Measurements from ENCODE around the gene CHSY1.

CHSY1 gene

DNA sequence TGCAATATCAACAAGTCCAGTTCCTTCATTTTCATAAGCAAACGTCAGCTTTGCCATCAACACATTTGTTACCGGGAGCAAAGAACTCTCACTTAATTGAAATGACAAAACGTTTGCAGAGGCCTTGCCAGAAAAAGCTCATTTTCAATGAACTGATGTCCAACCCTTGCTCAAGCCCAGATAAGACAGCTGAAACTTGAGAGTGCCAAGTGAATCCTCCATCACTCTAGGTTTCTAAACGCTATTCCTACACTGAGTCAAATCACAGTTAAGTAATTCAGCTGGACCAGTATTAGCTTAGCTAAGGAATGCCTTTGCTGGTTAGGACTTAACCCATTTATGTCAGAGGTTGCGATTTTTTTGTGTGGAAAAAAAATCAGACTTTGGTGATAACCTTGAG is 11.5 kb downstream of the CHSY1 start:
- Histone ChIP-seq H3K79me1 (ENCODE audit: low read length) (no peaks in the 10 kb centered on the region), H3K4me2 (ENCODE audit: low read length) (no peak overlapping the region), H4K8ac (ENCODE audit: low read depth, low read length) (no peak overlapping the region), H4K12ac (ENCODE audit: low read depth, low read length) (no peak overlapping the region), H2BK5ac (ENCODE audit: low read depth, low read length, poor library complexity) (no peak overlapping the region), H3K79me2 (ENCODE audit: control insufficient read depth, insufficient read depth, low read length, poor library complexity) (peaks cover 8% of the 10 kb centered on the region), H3K4ac (ENCODE audit: low read depth, low read length) (peak overlapping the region; percentile 60), H4K91ac (ENCODE audit: low read depth, low read length) (no peak overlapping the region), H3K36me3 (ENCODE audit: control insufficient read depth in 1 of 2, insufficient read depth in 2 of 2, low read length in 2 of 2) (peaks cover 5% of the 10 kb centered on the region in 2 experiments), H3K27ac (ENCODE audit: low read depth, low read length) (no peak overlapping the region), H3K14ac (ENCODE audit: low read length) (no peak overlapping the region), H3K4me3 (ENCODE audit: low read depth, low read length) (no peak overlapping the region), H2BK12ac (ENCODE audit: low read length) (no peak overlapping the region), H2BK120ac (ENCODE audit: insufficient read depth, low read length, poor library complexity) (no peak overlapping the region), H3K27me3 (ENCODE audit: insufficient read depth, low read length) (no peaks in the 10 kb centered on the region), H2AFZ (ENCODE audit: insufficient read depth, low read length, poor library complexity) (no peak overlapping the region), H3K18ac (ENCODE audit: low read length) (no peak overlapping the region), H3K9me3 (ENCODE audit: insufficient read depth, low read depth, low read length) (no peaks in the 10 kb centered on the region), H3K9ac (ENCODE audit: low read length) (no peak overlapping the region), H3K4me1 (ENCODE audit: control insufficient read depth in 1 of 2, insufficient read depth in 2 of 2, low read length in 2 of 2) (no peaks in the 10 kb centered on the region), H2AK5ac (ENCODE audit: low read length) (no peak overlapping the region), H3K23ac (ENCODE audit: low read length) (no peak overlapping the region)
- DNase-seq: no peak
- no CpG with 5 or more reads among the region's 5 CpGs for WGBS (ENCODE audit: extremely low coverage, insufficient coverage, insufficient read length)

DNA sequence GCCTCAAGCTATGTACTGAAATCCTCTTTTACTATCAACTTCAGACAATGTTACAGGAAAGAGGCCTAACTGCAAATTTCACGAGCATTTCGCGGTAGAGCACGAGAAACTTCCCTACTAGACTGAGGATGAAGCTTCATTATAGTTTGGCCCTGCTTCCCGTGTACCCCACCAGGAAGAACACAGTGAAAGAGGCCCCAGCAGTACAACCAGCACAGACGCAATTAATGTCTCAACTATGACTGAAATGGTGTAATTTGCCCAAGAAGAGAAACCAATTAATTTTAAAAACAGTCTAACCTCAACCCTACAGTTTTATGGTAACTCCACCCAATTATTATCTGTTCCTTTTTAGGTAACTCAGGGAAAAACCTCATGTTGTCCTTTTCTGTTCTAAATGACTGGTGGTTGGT is 12.1 kb downstream of the CHSY1 start:
- Histone ChIP-seq H2BK120ac (ENCODE audit: insufficient read depth, low read length, poor library complexity) (no peak overlapping the region), H3K36me3 (ENCODE audit: control insufficient read depth in 1 of 2, insufficient read depth in 2 of 2, low read length in 2 of 2) (peaks cover 10% of the 10 kb centered on the region in 2 experiments), H3K4me3 (ENCODE audit: low read depth, low read length) (no peak overlapping the region), H3K14ac (ENCODE audit: low read length) (no peak overlapping the region), H2AFZ (ENCODE audit: insufficient read depth, low read length, poor library complexity) (no peak overlapping the region), H3K4me2 (ENCODE audit: low read length) (no peak overlapping the region), H3K79me2 (ENCODE audit: control insufficient read depth, insufficient read depth, low read length, poor library complexity) (peaks cover 5% of the 10 kb centered on the region), H3K79me1 (ENCODE audit: low read length) (no peaks in the 10 kb centered on the region), H4K12ac (ENCODE audit: low read depth, low read length) (no peak overlapping the region), H3K9me3 (ENCODE audit: insufficient read depth, low read depth, low read length) (no peaks in the 10 kb centered on the region), H3K4ac (ENCODE audit: low read depth, low read length) (peak overlapping the region; percentile 72), H4K91ac (ENCODE audit: low read depth, low read length) (no peak overlapping the region), H3K9ac (ENCODE audit: low read length) (no peak overlapping the region), H3K23ac (ENCODE audit: low read length) (no peak overlapping the region), H2AK5ac (ENCODE audit: low read length) (no peak overlapping the region), H2BK12ac (ENCODE audit: low read length) (no peak overlapping the region), H4K8ac (ENCODE audit: low read depth, low read length) (no peak overlapping the region), H3K4me1 (ENCODE audit: control insufficient read depth in 1 of 2, insufficient read depth in 2 of 2, low read length in 2 of 2) (no peaks in the 10 kb centered on the region), H3K27ac (ENCODE audit: low read depth, low read length) (no peak overlapping the region), H3K27me3 (ENCODE audit: insufficient read depth, low read length) (no peaks in the 10 kb centered on the region), H3K18ac (ENCODE audit: low read length) (no peak overlapping the region), H2BK5ac (ENCODE audit: low read depth, low read length, poor library complexity) (no peak overlapping the region)
- WGBS (ENCODE audit: extremely low coverage, insufficient coverage, insufficient read length): no CpG with 5 or more reads among the region's 6 CpGs
- DNase-seq: no peak

DNA sequence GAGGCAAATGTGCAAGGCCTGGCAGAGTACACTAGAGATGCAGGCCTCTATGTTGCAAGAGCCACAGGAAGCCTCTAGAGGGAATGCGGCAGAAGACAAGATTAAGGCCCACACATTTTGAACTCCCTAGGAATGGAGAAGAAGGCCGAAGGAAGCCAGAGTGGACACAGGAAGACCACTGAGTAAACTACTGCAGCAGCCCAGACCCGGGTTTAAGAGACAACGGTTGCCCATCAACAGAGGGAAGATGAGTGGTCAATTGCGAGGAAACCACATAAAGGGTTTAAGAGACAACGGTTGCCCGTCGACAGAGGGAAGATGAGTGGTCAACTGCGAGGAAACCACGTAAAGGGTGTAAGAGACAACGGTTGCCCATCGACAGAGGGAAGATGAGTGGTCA is 14.6 kb downstream of the CHSY1 start:
- Histone ChIP-seq H4K8ac (ENCODE audit: low read depth, low read length) (no peak overlapping the region), H3K4me2 (ENCODE audit: low read length) (no peak overlapping the region), H3K4me1 (ENCODE audit: control insufficient read depth in 1 of 2, insufficient read depth in 2 of 2, low read length in 2 of 2) (no peaks in the 10 kb centered on the region), H2BK12ac (ENCODE audit: low read length) (no peak overlapping the region), H3K9me3 (ENCODE audit: insufficient read depth, low read depth, low read length) (no peaks in the 10 kb centered on the region), H4K91ac (ENCODE audit: low read depth, low read length) (no peak overlapping the region), H2AK5ac (ENCODE audit: low read length) (no peak overlapping the region), H3K9ac (ENCODE audit: low read length) (no peak overlapping the region), H3K27me3 (ENCODE audit: insufficient read depth, low read length) (no peaks in the 10 kb centered on the region), H4K12ac (ENCODE audit: low read depth, low read length) (no peak overlapping the region), H3K4me3 (ENCODE audit: low read depth, low read length) (no peak overlapping the region), H3K27ac (ENCODE audit: low read depth, low read length) (no peak overlapping the region), H3K79me2 (ENCODE audit: control insufficient read depth, insufficient read depth, low read length, poor library complexity) (peaks cover 2% of the 10 kb centered on the region), H3K18ac (ENCODE audit: low read length) (no peak overlapping the region), H2AFZ (ENCODE audit: insufficient read depth, low read length, poor library complexity) (no peak overlapping the region), H3K79me1 (ENCODE audit: low read length) (no peaks in the 10 kb centered on the region), H2BK5ac (ENCODE audit: low read depth, low read length, poor library complexity) (no peak overlapping the region), H2BK120ac (ENCODE audit: insufficient read depth, low read length, poor library complexity) (no peak overlapping the region), H3K23ac (ENCODE audit: low read length) (no peak overlapping the region), H3K36me3 (ENCODE audit: control insufficient read depth in 1 of 2, insufficient read depth in 2 of 2, low read length in 2 of 2) (peaks cover 10 to 14% of the 10 kb centered on the region in 2 experiments), H3K4ac (ENCODE audit: low read depth, low read length) (no peak overlapping the region), H3K14ac (ENCODE audit: low read length) (no peak overlapping the region)
- no peak for DNase-seq
- WGBS (ENCODE audit: extremely low coverage, insufficient coverage, insufficient read length): no CpG with 5 or more reads among the region's 12 CpGs

DNA sequence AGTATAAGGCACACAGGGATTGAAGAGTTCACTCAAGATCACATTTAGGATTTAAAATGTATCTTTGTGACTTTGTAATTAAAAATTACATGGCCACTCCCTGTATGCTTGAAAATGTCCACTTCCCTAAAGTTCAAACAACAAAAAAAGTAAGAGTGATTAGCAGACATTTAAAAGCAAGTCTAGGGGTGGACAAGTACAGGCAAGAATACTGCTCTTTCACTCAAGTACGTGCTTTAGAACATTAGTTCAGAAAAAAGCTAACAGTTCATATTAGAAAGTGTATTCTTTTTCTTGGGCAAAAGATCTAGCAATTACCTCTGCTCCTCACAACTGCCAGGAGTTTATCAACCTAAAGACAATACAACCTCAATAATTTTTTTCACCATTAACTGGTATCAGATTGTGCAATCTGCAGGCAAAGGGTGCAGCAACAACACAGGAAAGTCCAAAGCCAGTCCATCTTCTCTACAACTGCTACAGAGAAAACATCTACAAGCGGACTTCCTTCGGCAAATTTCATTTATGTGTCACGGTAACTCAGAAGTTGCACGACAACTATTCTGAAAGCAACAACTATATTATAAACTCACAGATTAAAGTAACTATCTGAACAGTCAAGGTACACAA is 18.1 kb downstream of the CHSY1 start:
- no peaks in the 10 kb centered on the region for H3K4me1 ChIP-seq (ENCODE audit: control insufficient read depth in 1 of 2, insufficient read depth in 2 of 2, low read length in 2 of 2)
- no peak overlapping the region for H3K18ac ChIP-seq (ENCODE audit: low read length)
- H2BK12ac ChIP-seq (ENCODE audit: low read length): no peak overlapping the region
- no peak overlapping the region for H3K4me2 ChIP-seq (ENCODE audit: low read length)
- H3K9ac ChIP-seq (ENCODE audit: low read length): no peak overlapping the region
- no peak overlapping the region for H3K27ac ChIP-seq (ENCODE audit: low read depth, low read length)
- no peak overlapping the region for H3K4ac ChIP-seq (ENCODE audit: low read depth, low read length)
- H2BK120ac ChIP-seq (ENCODE audit: insufficient read depth, low read length, poor library complexity): no peak overlapping the region
- H4K91ac ChIP-seq (ENCODE audit: low read depth, low read length): no peak overlapping the region
- no peak overlapping the region for H3K14ac ChIP-seq (ENCODE audit: low read length)
- no peak for DNase-seq
- no peaks in the 10 kb centered on the region for H3K79me1 ChIP-seq (ENCODE audit: low read length)
- H3K27me3 ChIP-seq (ENCODE audit: insufficient read depth, low read length): no peaks in the 10 kb centered on the region
- no peak overlapping the region for H3K4me3 ChIP-seq (ENCODE audit: low read depth, low read length)
- H4K8ac ChIP-seq (ENCODE audit: low read depth, low read length): no peak overlapping the region
- peaks cover 2% of the 10 kb centered on the region for H3K79me2 ChIP-seq (ENCODE audit: control insufficient read depth, insufficient read depth, low read length, poor library complexity)
- no peak overlapping the region for H2AFZ ChIP-seq (ENCODE audit: insufficient read depth, low read length, poor library complexity)
- no peak overlapping the region for H2BK5ac ChIP-seq (ENCODE audit: low read depth, low read length, poor library complexity)
- WGBS (ENCODE audit: extremely low coverage, insufficient coverage, insufficient read length): no CpG with 5 or more reads among the region's 5 CpGs
- H2AK5ac ChIP-seq (ENCODE audit: low read length): no peak overlapping the region
- H3K9me3 ChIP-seq (ENCODE audit: insufficient read depth, low read depth, low read length): no peaks in the 10 kb centered on the region
- no peak overlapping the region for H3K23ac ChIP-seq (ENCODE audit: low read length)
- peaks cover 8 to 16% of the 10 kb centered on the region in 2 experiments for H3K36me3 ChIP-seq (ENCODE audit: control insufficient read depth in 1 of 2, insufficient read depth in 2 of 2, low read length in 2 of 2)
- no peak overlapping the region for H4K12ac ChIP-seq (ENCODE audit: low read depth, low read length)

Measured in trophoblast cell (in vitro differentiated cells and primary cell).